ENCODE measurements around the gene BIN1. TPM values are rescaled to one million over a fixed set of nuclear protein-coding genes. Genes with fewer than 3 reads are reported as not detected.

Gene BIN1
- polyA plus RNA-seq, 1 donor from 2014 or later = 61.9 TPM

DNA sequence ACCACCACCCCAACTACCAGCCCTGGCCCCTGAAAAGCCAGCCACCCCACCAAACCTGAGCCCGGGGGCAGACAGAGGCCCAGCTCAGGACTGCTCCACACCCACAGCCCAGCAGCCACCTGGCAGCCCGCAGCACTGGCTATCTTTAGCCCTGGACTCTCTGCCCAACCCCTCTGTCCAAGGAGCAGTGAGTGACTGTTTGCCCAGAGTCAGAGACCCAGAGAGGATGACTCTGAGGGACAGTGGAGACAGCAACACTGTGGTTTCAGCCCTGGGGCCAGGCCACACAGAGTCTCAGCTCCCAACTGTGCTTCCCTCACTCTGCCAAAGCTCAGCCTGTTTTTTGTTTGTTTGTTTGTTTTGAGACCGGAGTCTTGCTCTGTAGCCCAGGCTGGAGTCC lies 32.6 kb downstream of the BIN1 start:
- Histone ChIP-seq H3K27me3 (ENCODE audit: insufficient read depth, low read depth, low read length) (no peaks in the 10 kb centered on the region), H3K4me2 (ENCODE audit: low read length) (no peak overlapping the region), H3K9me3 (ENCODE audit: low read length) (no peaks in the 10 kb centered on the region), H3F3A (ENCODE audit: insufficient read depth, low read length, poor library complexity, severe bottlenecking) (no peaks in the 10 kb centered on the region), H2AFZ (ENCODE audit: low read depth, low read length) (no peak overlapping the region), H3K79me2 (replicated peaks; ENCODE audit: insufficient read depth, low read length) (no peaks in the 10 kb centered on the region), H3K4me3 (ENCODE audit: low read length) (no peak overlapping the region), H4K20me1 (ENCODE audit: insufficient read depth) (no peaks in the 10 kb centered on the region), H3K36me3 (ENCODE audit: insufficient read depth, low read length) (no peaks in the 10 kb centered on the region), H3K27ac (ENCODE audit: low read length) (no peak overlapping the region), H3K9me2 (ENCODE audit: insufficient read depth, low read length) (no peaks in the 10 kb centered on the region), H3K9ac (ENCODE audit: low read length) (no peak overlapping the region)
- TF ChIP-seq EZH2 (IDR thresholded peaks at IDR 0.05; ENCODE audit: borderline replicate concordance, insufficient read depth, low read length, poor library complexity, severe bottlenecking) = no peak
- no peak for TF ChIP-seq POLR2AphosphoS5 (IDR thresholded peaks at IDR 0.05)
- TF ChIP-seq RAD21 (conservative IDR thresholded peaks at IDR 0.05) = no peak
- TF ChIP-seq, protein P1, sequence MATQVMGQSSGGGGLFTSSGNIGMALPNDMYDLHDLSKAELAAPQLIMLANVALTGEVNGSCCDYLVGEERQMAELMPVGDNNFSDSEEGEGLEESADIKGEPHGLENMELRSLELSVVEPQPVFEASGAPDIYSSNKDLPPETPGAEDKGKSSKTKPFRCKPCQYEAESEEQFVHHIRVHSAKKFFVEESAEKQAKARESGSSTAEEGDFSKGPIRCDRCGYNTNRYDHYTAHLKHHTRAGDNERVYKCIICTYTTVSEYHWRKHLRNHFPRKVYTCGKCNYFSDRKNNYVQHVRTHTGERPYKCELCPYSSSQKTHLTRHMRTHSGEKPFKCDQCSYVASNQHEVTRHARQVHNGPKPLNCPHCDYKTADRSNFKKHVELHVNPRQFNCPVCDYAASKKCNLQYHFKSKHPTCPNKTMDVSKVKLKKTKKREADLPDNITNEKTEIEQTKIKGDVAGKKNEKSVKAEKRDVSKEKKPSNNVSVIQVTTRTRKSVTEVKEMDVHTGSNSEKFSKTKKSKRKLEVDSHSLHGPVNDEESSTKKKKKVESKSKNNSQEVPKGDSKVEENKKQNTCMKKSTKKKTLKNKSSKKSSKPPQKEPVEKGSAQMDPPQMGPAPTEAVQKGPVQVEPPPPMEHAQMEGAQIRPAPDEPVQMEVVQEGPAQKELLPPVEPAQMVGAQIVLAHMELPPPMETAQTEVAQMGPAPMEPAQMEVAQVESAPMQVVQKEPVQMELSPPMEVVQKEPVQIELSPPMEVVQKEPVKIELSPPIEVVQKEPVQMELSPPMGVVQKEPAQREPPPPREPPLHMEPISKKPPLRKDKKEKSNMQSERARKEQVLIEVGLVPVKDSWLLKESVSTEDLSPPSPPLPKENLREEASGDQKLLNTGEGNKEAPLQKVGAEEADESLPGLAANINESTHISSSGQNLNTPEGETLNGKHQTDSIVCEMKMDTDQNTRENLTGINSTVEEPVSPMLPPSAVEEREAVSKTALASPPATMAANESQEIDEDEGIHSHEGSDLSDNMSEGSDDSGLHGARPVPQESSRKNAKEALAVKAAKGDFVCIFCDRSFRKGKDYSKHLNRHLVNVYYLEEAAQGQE (IDR thresholded peaks at IDR 0.05; ENCODE audit: borderline replicate concordance) = no peak
- TF ChIP-seq SMC3 (conservative IDR thresholded peaks at IDR 0.05; ENCODE audit: poor library complexity) = no peak
- no peak for TF ChIP-seq TAF1 (IDR thresholded peaks at IDR 0.05; ENCODE audit: low read depth)
- TF ChIP-seq EP300 (conservative IDR thresholded peaks at IDR 0.05; ENCODE audit: poor library complexity, severe bottlenecking) = no peak
- no peak for TF ChIP-seq MXI1 (conservative IDR thresholded peaks at IDR 0.05; ENCODE audit: poor library complexity, severe bottlenecking)
- TF ChIP-seq, protein P2, sequence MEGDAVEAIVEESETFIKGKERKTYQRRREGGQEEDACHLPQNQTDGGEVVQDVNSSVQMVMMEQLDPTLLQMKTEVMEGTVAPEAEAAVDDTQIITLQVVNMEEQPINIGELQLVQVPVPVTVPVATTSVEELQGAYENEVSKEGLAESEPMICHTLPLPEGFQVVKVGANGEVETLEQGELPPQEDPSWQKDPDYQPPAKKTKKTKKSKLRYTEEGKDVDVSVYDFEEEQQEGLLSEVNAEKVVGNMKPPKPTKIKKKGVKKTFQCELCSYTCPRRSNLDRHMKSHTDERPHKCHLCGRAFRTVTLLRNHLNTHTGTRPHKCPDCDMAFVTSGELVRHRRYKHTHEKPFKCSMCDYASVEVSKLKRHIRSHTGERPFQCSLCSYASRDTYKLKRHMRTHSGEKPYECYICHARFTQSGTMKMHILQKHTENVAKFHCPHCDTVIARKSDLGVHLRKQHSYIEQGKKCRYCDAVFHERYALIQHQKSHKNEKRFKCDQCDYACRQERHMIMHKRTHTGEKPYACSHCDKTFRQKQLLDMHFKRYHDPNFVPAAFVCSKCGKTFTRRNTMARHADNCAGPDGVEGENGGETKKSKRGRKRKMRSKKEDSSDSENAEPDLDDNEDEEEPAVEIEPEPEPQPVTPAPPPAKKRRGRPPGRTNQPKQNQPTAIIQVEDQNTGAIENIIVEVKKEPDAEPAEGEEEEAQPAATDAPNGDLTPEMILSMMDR (IDR thresholded peaks at IDR 0.05; ENCODE audit: poor library complexity, severe bottlenecking) = no peak

DNA sequence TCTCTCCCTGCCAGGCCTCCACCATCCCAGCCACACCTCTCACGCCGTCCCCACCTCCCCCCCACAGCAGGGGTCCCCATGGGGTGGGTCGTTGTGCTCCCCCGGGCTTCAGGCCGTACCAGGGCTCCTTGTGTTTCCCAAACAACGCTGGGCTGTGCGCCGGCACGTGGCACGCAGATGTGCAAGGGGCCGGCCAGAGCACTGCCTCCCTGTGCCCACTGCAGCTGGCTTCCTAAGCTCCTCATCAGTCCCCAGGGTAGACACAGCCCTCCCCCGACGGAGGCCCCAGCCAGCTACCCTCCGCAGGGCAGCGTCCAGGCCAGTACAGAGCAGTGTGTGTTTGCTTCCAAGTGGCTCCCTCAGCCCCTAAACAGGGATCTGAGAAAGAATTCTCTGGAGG lies 34.0 kb downstream of the BIN1 start:
- no peak for TF ChIP-seq SMC3 (conservative IDR thresholded peaks at IDR 0.05; ENCODE audit: poor library complexity)
- TF ChIP-seq, protein P2 (IDR thresholded peaks at IDR 0.05; ENCODE audit: poor library complexity, severe bottlenecking) = no peak
- no peak for TF ChIP-seq TAF1 (IDR thresholded peaks at IDR 0.05; ENCODE audit: low read depth)
- TF ChIP-seq RAD21 (conservative IDR thresholded peaks at IDR 0.05) = no peak
- TF ChIP-seq EZH2 (IDR thresholded peaks at IDR 0.05; ENCODE audit: borderline replicate concordance, insufficient read depth, low read length, poor library complexity, severe bottlenecking) = no peak
- no peak for TF ChIP-seq POLR2AphosphoS5 (IDR thresholded peaks at IDR 0.05)
- TF ChIP-seq EP300 (conservative IDR thresholded peaks at IDR 0.05; ENCODE audit: poor library complexity, severe bottlenecking) = no peak
- TF ChIP-seq, protein P1 (IDR thresholded peaks at IDR 0.05; ENCODE audit: borderline replicate concordance) = no peak
- no peak for TF ChIP-seq MXI1 (conservative IDR thresholded peaks at IDR 0.05; ENCODE audit: poor library complexity, severe bottlenecking)
- no peak overlapping the region for H2AFZ ChIP-seq (ENCODE audit: low read depth, low read length)
- H3K27ac ChIP-seq (ENCODE audit: low read length) = no peak overlapping the region
- no peaks in the 10 kb centered on the region for H3K79me2 ChIP-seq (replicated peaks; ENCODE audit: insufficient read depth, low read length)
- no peak overlapping the region for H3K4me3 ChIP-seq (ENCODE audit: low read length)
- H4K20me1 ChIP-seq (ENCODE audit: insufficient read depth) = no peaks in the 10 kb centered on the region
- H3K4me2 ChIP-seq (ENCODE audit: low read length) = no peak overlapping the region
- H3K9ac ChIP-seq (ENCODE audit: low read length) = no peak overlapping the region
- no peaks in the 10 kb centered on the region for H3K27me3 ChIP-seq (ENCODE audit: insufficient read depth, low read depth, low read length)
- H3K36me3 ChIP-seq (ENCODE audit: insufficient read depth, low read length) = no peaks in the 10 kb centered on the region
- H3K9me3 ChIP-seq (ENCODE audit: low read length) = no peaks in the 10 kb centered on the region
- H3F3A ChIP-seq (ENCODE audit: insufficient read depth, low read length, poor library complexity, severe bottlenecking) = no peaks in the 10 kb centered on the region
- H3K9me2 ChIP-seq (ENCODE audit: insufficient read depth, low read length) = no peaks in the 10 kb centered on the region
